NCI-H1092 treated with DMSO at 0.1 percent for 48 hours (cell line): ENCODE measurements around the gene ZBTB46.

Source experiments
- DNase-seq: peaks from one replicate; lab custom pipeline; 2025; lab: John Stamatoyannopoulos, UW

Gene ZBTB46

DNA sequence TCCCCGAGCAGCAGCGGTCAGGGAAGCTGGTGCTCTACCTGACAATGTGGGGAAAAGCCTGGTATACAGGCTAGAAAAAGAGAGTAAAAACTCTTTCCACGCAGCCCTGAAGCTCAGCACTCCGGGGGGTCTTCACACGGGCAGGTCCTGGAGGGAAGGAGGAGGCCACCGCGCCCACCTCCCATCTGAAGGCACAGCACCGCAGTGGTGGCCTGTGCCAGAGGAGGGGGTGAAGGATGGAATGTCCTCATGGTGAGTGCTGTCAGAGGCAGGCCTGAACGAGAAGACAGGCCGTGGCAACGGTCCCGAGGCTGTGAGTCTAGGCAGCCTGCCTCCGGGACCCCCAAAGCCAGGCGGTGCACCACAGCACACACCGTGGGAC lies 85.6 kb downstream of the ZBTB46 start:
- DNase-seq = no peak

DNA sequence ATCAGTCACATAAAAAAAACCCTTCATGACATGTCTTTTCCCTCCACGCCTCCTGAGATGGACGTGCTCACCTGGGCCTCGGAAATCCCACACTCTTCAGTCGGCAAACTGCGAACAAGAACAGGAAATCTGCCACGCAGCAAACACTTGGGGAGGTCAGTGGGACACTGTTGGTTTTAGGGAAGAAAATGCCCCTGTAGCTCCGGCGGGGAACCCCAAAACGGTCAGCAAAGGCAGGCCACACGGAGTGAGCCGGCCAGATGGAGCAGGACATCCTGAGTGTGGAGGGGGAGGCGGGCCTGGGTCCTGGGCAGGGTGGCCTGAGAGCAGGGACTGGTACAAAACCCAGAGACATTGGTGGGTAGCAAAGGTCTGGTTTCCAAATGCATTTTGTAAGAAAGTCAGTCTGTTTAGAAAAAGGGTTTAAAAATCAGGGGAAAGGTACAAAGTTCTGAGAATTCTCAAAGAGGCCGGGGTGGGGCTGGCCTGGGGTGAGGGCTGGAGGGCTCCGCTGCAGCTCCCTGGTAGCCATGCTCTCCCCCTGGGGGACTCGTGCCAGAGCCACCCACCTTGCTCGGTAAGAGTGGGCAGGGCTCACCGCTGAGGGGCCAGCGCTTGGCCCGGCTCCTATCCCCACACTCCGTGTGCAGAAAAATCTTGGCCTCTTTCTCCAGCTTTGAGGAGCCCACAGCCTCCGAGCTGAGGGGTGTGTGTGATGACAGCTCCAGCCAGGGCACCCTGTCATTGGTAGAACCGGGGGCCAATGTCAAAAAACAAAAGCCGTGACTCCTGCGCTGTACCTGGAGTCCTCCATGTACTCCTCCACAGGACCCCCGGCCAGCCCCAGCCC lies 86.3 kb downstream of the ZBTB46 start:
- no peak for DNase-seq

DNA sequence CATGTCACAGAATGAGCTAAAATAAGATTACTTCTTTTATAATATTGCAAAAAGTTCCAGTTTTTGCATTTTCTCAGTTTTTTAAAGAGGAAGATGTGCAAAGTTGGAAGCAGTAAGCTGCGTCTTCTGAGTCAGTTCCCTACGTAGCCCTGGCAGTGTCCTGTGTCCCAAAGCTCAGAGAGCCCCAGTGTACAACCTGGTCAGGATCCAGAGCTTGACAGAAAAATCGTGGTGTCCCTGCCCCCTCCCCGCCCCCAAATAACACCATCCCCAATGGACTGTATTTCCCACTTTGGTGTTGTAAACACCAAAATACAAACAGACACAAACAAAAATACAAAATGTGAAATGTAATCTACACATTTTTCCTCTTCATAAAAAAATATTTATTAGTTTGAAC lies 86.9 kb downstream of the ZBTB46 start:
- DNase-seq = no peak

DNA sequence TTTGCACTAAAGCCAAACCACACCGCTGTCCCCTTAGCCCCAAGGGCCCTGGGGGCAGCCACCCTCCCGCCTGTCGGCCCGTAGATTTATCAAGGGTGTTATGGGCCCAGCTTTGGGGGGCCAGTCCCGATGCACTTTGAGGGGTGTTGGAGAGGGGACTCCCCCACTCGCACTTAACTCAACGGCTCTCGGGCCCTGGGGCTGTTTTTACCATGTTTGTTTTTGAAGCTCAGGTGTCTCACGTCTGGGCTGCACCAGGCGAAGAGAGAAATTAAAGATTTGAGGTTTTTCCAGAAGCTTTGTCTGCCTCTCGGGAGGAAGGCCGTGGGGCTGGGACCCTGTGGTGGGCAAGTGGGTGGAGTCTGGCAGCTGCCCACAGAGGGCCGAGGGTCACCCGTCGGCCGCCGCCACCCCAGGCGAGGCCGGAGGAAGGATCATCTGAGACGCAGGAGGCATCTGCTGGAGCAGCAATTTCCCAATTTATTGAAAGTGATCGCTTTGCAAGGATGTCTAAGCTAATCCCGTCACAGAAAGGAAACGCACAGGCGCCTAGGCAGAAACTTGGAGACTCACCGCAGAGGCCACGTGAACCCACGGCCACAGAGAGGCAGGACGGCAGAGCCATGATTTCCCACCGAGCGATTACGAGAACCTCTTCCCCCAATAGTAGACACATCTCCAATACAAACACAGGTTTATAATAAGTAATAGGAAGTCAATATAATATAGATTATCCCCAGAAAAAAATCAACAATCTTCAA lies 87.7 kb downstream of the ZBTB46 start:
- no peak for DNase-seq

DNA sequence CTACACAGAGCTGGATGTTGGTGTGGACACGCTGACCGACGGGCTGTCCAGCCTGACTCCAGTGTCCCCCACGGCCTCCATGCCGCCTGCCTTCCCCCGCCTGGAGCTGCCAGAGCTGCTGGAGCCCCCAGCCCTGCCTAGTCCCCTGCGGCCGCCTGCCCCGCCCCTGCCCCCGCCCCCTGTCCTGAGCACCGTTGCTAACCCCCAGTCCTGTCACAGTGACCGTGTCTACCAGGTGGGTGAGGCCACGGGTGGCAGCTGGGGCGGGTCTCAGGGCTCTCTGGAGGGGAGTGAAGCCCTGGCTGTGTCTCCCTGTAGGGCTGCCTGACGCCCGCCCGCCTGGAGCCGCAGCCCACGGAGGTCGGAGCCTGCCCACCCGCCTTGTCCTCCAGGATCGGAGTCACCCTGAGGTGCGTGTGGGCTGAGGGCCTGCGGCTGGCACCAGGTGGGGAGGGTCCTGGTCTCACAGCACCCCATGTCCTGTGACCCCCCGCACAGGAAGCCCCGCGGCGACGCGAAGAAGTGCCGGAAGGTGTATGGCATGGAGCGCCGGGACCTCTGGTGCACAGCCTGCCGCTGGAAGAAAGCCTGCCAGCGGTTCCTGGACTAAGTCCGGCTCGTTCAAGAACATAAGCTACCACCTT lies 88.6 kb downstream of the ZBTB46 start:
- no peak for DNase-seq

DNA sequence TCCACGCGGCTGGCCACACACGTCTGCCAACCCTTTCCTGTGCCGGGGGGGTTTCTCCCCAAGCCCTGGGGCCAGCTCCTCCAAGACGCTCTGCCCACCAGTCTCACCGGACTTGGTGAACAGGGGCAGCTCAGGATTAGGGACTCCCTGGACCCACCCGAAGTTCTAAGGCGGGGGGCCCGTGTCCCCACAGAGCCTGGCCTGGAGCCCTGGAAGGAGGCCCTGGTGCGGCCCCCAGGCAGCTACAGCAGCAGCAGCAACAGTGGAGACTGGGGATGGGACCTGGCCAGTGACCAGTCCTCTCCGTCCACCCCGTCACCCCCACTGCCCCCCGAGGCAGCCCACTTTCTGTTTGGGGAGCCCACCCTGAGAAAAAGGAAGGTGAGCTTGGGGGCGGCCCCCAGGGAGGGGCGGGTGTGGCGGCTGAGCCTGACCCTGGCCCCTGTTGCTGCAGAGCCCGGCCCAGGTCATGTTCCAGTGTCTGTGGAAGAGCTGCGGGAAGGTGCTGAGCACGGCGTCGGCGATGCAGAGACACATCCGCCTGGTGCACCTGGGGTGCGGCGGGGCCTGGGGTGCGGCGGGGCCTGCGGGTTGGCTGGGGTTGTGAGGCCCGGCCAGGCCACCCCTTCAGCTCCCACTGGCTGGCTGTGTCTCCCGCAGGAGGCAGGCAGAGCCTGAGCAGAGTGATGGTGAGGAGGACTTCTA lies 89.2 kb downstream of the ZBTB46 start:
- DNase-seq = no peak

DNA sequence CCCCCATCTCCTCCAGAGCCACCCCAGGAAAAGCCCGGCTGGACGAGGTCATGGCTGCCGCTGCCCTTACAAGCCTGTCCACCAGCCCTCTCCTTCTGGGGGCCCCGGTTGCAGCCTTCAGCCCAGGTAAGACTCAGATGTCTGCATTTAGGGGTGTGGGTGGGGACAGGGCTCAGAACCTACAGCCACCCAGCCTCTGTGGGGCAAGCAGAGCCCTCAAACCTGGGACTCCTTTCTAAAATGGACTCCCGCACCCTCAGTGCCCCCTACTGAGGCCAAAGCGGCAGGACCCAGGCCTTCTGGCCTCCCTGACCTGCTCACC lies 89.7 kb downstream of the ZBTB46 start:
- DNase-seq = no peak

DNA sequence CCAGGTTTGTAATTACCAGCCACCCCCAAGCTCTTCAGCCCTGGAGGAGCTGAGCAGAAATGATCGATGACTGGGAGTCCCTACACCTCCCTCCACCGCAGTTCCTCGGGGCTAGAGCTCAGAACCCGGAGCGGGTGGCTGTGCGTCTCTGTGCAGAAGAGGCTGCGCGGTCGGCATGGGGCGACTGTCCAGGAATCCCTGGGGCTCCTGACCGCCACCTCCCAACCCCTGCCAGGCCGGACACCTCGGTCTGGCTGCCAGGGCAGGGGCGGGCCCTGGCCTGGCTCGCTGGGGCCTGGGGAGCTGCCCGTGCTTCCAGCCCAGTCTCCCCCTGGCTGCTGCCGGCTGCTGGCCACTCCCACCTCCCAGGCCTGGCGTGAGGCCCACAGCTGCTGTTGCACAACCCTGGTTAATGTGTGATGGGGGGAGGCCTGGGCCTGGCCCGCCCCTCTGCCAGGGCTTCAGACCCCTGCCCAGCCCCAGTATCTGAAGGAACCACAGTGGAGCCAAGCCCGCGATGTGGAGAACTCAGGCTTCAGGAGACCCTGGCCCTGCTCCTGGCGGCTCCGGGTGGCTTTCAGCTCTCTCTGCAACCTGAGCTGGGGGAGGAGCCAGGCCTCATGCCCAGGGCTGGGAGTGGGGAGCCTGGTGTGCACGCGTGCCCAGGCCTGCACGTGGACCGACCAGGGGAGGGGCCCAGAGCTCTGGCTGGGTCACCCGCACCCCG lies 90.3 kb downstream of the ZBTB46 start:
- peak; percentile 70 for DNase-seq

DNA sequence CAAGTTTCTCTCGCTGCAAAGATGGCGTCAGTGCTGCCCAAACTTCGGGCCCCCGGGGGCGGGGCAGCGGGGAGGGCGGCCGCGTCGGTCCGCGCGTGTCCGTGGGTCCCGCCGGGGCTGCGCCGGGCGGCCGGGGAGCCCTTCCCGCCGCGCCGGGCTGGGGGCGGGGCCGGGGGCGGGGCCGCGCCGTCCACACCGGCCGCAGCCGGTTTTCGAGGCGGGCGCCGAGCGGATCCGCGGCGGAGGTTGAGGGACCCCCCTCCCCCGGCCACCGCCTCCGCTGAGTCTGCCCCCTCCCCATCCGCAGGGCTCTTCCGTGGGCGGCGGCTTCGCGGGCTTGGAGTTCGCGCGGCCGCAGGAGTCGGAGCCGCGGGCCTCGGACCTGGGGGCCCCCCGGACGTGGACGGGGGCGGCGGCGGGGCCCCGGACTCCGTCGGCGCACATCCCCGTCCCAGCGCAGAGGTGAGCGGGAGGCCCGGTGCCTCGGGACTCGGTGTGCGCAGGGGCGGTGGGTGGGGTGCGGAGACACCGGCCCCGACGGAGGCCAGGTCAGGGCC lies 90.9 kb downstream of the ZBTB46 start:
- no peak for DNase-seq

DNA sequence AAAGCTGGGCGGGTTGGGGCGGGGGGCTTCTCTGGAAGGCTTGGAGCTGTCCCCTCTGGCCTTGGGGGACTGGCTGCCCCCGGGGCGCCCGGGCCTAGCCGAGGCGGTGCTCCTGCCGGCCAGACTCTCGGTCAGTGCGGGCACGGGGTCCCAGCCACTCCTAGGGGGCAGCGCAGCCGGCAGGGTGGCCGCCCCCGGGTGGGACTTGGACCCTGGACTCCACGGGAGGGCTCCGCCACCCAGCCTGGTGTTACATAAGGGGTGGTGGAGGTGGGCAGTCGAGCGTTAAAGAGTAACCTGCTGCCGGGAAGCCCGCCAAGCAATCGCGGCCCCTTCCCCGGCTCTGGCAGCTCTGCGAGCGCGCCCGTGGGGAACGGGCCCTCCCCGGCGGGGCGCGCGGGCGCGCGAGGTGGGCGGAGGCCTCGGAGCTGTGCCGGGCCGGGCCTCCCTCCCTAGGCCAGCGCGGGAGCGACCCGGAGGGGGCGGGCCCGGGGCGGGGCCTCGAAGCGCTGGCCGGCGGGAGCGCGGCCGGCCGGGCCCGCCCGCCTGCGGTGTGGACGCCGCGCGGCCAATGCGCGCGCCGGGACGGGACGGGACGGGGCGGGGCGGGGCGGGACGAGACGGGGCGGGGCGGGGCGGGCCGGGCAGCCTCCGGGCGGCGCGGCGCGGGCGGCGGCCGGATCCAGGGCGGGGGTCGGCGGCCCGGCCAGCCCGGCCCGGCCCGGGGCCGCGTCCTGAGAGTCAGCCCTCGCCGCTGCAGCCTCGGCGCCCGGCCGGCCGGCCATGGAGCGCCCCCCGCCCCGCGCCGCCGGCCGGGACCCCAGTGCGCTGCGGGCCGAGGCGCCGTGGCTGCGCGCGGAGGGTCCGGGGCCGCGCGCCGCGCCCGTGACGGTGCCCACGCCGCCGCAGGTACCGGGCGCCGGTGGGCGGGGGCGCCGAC lies 91.7 kb downstream of the ZBTB46 start, which contains the start of gene SLC2A4RG:
Gene SLC2A4RG, plus strand, starts transcription at position 647 of the 940 bp plus-strand sequence. Its CDS starts 137 bp downstream, at position 784.
- DNase-seq = peak; percentile 60

DNA sequence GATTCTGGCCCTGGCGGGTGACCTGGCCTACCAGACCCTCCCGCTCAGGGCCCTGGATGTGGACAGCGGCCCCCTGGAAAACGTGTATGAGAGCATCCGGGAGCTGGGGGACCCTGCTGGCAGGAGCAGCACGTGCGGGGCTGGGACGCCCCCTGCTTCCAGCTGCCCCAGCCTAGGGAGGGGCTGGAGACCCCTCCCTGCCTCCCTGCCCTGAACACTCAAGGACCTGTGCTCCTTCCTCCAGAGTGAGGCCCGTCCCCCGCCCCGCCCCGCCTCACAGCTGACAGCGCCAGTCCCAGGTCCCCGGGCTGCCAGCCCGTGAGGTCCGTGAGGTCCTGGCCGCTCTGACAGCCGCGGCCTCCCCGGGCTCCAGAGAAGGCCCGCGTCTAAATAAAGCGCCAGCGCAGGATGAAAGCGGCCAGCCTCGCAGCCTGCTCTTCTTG lies 92.4 kb downstream of the ZBTB46 start:
- peak; percentile 20 for DNase-seq

DNA sequence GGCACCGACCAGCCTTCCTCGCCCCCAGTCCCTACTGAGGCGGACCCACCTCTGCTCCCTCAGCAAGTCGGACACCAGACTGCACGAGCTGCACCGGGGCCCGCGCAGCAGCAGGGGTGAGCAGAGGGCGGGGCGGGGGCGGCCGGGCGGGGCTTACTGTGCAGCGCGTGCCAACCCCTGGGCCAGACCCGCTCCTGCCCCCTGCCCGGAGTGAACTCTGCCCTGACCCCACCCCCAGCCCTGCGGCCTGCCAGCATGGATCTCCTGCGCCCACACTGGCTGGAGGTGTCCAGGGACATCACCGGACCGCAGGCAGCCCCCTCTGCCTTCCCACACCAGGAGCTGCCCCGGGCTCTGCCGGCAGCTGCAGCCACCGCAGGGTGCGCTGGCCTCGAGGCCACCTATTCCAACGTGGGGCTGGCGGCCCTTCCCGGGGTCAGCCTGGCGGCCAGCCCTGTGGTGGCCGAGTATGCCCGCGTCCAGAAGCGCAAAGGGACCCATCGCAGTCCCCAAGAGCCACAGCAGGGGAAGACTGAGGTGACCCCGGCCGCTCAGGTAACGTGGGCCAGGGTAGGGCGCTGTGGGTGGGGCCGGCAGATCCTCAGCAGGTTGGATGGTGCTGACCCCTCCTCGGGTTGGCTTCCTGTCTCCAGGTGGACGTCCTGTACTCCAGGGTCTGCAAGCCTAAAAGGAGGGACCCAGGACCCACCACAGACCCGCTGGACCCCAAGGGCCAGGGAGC lies 92.9 kb downstream of the ZBTB46 start:
- no peak for DNase-seq

DNA sequence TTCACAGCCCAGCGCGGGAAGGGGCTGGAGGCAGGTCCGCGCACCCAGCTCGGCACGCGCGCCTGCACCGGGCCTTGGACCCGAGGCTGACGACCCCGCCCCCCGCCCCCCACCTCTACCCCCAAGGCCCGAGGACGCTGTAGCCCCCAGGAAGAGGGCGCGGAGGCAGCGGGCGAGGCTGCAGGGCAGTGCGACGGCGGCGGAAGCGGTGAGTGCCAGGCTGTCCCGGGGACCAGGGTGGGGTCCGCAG lies 93.4 kb downstream of the ZBTB46 start:
- no peak for DNase-seq

DNA sequence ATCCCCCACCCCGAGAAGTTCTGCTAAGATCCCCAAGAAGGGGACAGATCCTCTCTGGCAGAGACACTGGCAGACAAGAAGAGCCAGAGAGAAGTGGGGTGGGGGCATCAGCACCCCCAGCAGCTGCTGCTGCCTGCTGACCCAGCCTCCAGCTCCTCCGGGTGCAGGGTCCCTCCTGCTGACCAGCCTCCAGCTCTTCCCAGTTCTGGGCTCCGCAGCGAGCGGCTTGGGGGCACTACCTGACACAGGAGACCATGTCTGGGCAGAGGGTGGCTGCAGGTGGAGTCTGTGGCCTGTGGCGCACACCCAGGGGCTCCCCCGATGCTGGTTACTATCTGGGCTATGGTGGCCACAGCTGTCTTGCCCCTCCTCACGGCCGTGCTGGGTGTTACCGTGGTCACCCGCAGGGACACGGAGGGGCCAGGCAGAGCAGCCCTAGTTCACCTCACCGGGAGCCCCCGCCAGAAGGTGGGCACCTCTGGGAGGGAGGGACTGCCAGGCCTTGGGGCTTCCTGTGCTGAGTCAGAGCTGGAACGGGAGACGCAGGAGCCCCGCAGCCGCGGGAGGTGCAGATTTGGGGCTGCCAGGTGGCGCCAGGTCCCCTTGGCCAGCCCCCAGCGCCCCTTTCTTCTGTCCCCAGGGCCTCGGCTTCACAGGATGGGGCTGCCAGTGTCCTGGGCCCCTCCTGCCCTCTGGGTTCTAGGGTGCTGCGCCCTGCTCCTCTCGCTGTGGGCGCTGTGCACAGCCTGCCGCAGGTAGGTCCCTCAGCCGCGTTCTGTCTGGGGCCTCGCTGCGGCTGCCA lies 94.0 kb downstream of the ZBTB46 start:
- no peak for DNase-seq

DNA sequence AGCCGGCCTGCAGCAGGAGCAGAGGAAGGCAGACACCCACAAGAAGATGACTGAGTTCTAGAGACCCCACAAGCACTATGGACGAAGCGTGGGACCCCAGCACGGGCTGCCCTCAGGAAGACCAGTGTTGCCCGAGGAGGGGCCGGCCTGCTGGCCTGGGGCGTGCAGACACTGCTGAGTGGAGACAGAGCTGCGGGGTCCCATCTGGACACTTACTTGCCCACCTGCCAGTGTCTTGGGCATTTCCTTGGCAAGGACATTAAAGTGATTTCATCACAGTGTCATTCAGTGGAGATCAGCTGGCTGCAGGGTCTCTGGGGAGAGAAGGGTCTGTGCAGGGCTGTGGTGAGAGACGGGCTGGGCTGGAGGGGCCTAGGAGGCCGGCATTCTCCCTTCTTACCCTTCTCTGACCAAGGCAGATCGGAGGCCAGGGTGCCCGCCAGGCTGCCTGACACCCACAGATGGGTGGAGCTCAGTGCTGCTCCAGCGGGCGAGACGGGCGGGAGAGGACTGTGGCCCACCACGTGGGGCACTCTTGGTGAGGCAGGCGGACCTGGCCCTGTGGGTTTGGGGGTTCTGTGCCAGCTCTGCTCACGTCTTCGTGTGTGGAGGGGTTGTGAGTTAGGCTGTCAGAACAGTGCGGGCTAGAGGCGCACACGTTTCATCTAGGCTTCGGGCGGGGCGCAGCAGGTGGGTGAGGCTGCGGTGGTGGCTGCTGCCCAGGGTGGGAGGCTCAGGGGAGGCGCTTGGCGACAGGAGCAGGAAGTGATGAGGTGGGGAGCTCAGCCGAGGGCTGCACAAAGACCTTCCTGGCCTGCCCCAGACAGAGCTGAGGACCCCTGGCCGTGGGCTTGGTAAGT lies 95.0 kb downstream of the ZBTB46 start, which contains the start of gene LIME1:
Gene LIME1, plus strand, starts transcription at position 806 of the 860 bp plus-strand sequence. CDS start 886 bp downstream, outside the sequence.
- no peak for DNase-seq

DNA sequence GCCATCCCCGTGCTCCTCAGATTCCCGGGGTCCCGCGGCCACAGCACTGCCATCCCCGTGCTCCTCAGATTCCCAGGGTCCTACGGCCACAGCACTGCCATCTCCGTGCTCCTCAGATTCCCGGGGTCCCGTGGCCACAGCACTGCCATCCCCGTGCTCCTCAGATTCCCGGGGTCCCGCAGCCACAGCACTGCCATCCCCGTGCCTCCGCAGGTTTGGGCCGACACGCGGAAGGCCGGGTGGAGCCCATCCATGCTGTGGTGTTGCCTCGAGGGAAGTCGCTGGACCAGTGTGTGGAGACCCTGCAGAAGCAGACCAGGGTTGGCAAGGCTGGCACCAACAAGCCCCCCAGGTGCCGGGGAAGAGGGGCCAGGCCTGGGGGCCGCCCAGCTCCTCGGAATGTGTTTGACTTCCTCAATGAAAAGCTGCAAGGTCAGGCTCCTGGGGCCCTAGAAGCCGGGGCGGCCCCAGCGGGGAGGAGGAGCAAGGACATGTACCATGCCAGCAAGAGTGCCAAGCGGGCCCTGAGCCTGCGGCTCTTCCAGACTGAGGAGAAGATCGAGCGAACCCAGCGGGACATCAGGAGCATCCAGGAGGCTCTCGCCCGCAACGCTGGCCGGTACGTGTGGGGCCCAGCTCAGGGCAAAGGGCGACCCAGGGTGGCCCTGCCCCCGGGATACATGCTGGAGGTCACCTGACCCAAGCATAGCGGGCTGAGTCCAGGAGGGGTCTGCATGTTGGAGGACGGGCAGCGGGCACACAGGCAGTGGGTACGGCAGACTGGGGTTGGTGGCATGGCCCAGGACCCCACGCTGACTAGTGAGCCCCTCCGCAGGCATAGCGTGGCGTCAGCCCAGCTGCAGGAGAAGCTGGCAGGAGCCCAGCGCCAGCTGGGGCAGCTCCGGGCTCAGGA lies 95.9 kb downstream of the ZBTB46 start:
- no peak for DNase-seq
